Measurements from ENCODE around the gene PFN3.
A peak's percentile ranks its signal among the peaks of the same experiment; 100 is the strongest.
"Not testable (repeated sequence)": the region's sequence is repeated elsewhere in the genome, so short reads cannot be mapped to it uniquely, and the experiment has no call there.

Gene PFN3

DNA sequence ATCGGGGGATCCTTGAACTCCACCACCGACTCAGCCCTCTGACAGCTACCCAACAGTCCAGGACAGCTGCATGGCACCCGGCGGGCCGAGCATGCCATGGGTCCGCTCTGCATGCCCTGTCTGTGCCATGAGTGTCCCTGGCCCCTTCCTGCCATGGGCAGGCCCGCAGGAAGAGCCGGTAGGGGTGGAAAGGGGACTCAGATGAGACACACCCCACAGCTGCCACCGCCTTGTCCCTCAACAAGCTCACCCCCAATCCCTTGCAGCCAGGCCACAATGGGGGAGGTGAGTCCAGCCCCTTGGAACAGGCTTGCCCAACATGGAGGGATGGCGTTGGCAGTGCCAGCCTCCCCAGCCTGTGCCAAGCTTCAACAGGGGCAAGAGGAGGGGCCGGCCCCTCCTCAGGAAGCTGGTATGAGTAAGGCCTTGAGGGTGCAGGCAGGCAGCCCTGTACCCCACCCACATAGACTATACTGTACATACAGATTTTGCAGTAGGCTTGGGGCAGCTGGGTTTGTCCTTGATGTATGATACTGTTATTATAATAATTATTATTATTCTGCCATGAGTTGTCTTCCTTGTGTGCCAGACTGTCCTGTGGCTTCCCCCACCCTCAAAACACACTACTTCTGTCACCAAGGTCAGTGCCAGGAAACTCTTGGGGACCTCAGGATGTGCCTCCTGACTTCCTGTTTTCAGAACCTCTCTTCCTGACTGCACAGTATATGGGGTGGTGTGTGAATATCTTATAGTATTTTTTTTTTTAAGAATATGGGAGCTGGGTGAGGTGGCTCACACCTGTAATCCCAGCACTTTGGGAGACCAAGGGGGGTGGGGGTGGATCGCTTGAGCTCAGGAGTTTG lies 28.2 kb downstream of the PFN3 start:
- DNase-seq, result no peak

DNA sequence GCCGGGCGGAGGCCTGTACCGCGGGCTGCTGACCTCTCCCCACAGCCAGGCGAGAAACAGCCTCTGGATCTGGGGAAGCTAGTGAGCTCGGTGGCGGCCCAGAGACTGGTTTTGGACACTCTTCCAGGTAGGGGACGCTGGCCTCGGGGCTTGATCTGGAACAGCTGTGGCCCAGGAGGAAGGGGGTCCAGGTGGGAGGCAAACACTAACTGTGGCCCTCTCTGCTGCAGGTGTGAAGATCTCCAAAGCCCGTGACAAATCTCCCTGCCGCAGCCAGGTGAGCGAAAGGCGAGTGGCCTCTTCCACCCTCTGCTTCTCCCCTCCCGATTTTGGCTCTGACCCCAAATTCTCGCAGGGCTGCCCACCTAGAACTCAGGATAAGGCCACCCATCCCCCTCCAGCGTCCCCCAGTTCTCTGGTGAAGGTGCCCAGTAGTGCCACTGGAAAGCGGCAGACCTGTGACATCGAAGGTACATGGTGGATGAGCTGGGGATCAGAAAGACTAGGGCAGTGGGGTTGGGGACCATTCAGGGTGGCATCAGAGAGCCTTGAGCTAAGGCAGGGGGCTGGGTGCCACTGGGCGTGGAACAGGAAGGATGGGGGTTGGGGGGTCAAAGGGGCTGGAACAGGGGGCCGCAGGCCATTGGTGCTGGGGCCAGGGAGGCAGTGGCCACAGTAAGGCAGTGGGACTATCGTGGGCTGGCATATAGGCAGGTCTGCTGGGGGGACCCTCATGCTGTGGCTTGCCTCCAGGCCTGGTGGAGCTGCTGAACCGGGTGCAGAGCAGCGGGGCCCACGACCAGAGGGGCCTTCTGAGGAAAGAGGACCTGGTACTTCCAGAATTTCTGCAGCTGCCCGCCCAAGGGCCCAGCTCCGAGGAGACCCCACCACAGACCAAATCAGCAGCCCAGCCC lies 29.1 kb downstream of the PFN3 start:
- no peak for DNase-seq

DNA sequence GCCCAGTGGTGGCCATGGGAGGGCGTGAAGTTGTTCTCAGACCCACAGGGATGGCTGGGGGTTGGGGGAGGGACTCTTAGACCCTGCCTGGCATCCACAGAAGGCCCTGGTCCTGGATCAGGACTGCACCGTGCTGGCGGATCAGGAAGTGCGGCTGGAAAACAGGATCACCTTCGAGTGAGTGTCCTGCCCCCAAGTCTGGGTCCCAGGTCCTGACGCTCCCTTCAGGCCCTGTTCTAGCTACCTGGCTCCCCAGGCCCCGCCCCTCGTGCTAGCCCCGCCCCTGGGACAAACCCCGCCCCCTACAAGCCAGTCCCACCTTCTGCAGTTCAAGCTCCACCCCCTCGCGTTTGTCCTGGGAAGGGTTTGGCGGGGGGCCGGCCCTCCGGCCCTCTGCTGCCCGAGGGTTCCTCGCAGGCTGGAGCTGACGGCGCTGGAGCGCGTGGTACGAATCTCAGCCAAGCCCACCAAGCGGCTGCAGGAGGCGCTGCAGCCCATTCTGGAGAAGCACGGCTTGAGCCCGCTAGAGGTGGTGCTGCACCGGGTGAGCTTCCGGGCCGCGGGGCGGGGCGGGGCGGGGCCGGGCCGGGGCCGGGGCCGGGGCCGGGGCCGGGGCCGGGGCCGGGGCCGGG lies 29.9 kb downstream of the PFN3 start:
- DNase-seq, result no peak

DNA sequence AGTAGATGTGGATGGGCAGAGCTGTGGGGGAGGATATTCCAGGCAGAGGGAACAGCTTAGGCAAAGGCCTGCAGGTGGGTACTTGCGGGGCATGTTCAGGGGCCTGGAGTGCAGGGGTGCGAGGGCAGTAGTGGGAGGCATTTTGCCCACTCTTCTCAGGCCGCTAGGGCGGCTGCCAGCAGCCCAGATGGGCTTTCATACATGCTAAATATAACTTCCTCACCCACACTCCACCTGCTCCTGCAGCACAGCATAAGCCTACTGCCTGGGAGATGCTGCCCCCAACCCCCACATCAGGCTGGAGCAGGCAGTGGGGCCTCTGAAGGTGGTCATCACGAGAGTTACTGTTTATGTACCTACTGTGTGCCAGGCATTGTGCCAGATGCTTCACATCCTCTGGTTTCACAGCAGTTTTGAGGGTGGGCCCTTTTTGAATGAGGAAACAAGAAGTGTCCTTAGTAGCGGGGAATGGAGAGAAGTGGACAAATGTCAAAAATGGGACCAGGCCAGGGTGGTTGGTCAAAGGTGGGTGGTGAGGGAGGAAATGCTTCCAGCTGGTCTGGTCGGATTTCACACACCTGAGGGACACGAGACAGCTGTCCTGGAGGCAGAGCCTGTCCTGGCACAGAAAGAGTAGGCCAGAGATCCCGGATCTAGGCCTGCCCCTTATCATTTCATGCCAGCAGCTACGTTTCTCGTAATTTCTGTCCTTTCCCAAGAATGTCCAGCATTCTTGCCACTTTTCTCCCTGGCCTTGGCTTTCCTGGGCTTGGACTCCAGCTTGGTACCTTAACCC lies 30.6 kb downstream of the PFN3 start:
- DNase-seq, result no peak

DNA sequence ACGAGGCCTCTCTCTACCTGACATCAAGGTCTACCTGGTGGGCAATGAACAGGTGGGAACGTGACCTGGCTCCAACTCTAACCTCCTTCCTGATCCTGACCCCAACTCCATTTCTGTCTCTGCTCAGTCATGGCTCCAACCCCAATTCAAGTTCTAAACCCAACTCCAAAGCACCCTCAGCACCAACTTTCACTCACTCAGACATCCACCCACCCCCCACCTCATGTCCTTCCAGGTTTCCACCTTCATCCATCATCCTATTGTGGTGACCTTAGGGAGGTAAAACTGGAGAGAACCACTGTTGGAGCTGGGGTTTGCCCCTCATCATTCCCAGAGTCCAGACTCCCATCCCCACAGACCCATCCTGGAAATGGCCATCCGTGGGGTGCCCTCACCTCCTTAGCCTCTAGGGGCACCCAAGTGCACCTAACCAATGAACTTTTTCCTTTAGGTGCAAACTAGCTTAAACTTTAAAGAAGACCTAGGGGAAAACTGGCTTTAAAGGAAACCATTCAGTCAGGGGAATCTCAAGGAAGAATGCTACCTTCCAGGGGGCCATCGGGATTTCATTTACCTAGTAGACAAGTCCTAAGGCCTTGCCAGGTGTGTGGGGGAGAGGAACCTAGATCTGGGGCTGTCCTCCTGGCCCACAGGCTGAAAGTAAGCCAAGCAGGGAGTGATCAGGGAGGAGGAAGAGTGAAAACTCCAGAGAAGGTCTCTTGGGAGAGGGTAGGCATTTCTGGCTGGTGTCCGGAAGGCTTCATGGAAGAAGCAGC lies 31.4 kb downstream of the PFN3 start:
- no peak for DNase-seq

DNA sequence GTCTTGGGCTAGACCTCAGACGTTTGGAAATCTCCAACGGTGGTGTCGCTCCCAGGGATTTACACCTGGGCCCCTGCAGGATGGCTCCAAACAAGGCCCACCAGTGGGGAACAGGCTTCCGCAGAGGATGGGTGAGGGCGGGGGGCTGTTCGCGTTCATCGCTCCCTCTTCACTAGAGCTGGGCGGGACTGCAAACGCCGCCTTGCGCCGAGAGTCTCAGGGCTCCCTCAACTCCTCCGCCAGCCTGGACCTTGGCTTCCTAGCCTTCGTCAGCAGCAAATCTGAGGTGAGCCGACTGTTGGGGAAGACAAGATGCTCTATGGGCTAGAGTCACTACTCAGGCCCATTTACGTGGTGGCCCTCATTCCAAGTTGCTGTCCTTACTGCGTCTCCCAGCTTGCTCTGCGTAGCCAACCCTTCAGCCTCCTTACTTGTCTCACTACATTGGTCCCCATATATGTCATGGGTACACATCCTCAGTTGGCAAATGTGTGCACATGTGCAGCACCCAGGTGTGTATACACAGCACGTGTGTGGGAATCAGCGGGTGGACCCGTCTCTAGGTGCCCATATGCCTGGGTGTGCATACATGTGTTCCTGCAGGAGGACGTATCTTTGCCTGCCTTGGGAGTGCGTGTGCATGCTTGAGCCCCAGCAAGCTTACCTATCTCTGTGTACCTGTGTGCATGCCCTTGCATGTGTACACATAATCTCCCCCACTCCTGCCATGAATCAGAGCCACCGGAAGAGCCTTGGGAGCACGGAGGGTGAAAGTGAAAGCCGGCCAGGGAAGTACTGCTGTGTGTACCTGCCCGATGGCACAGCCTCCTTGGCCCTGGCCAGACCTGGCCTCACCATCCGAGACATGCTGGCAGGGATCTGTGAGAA lies 32.2 kb downstream of the PFN3 start:
- no peak for DNase-seq

DNA sequence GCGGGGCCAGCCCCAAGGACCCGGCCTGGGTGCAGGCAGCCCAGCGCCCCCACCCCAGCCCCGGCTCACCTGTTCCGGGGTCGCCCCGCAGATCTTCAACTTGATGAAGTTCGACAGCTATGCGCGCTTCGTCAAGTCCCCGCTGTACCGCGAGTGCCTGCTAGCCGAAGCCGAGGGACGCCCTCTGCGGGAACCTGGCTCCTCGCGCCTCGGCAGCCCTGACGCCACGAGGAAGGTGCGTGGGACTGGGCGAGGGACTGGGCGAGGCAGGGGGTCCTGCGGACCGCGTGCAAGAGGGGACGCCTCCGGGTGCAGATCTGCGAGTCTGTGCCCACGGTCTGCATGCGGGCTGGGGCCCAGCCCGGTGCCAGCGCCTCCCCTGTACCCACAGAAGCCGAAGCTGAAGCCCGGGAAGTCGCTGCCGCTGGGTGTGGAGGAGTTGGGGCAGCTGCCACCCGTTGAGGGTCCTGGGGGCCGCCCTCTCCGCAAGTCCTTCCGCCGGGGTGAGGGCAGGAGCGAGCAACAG lies 33.1 kb downstream of the PFN3 start:
- no peak for DNase-seq

DNA sequence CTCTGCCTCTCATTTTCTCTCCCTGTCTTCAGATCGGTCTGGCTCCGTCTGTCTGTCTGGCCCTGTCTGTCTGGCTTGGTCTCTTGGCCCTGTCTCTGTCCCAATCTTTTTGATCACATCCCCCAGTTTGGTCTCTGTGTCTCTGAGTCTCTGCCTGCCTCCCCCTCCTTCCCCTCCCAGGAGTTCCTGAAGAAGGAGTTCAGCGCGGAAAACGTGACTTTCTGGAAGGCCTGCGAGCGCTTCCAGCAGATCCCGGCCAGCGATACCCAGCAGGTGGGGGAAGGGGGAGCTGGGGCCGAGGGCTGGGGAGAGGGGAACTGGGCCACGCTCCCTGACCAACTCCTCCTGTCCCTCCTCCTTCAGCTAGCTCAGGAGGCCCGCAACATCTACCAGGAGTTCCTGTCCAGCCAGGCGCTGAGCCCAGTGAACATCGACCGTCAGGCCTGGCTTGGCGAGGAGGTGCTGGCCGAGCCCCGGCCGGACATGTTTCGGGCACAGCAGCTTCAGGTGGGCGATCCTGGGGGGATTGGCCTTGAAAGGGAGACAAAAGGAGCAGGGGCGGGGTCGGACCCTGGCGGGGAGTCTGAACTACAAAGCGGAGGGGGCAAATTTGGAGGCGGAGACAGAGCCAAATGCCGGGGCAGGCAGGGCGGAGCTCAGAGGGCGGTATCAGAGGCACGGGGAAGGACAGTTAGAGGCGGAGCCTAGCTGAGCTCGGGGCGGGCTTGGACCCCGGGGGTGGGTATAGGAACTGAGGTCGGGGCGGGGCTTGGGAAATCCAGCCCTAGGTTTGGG lies 33.7 kb downstream of the PFN3 start:
- no peak for DNase-seq

DNA sequence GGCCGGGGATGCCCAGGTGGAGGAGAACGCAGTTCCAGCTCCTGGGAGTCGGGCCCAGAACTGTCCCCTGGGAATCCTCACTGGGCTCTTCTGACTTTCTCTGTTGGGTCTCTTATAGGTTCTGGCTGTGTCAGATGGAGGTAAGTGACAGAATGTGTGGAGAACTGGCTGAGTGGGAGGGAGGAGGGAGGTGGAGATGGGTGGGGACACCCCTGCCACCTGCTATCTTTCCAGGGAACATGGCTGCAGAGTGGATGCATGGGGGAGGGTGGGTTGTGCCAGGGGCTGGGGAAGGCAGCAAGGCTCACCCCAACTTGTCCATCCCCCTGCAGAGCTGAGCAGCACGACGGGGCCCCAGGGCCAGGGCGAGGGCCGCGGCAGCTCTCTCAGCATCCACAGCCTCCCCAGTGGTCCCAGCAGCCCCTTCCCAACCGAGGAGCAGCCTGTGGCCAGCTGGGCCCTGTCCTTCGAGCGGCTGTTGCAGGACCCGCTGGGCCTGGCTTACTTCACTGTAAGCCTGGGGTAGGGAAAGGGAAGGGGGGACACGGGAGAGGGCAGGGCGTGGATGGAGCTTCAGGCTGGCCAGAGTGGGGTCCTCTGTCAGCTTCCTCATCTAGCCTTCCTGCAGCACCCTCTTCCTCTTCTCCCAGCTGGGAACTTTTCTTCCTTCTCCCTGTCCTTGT lies 34.5 kb downstream of the PFN3 start:
- DNase-seq, result no peak

DNA sequence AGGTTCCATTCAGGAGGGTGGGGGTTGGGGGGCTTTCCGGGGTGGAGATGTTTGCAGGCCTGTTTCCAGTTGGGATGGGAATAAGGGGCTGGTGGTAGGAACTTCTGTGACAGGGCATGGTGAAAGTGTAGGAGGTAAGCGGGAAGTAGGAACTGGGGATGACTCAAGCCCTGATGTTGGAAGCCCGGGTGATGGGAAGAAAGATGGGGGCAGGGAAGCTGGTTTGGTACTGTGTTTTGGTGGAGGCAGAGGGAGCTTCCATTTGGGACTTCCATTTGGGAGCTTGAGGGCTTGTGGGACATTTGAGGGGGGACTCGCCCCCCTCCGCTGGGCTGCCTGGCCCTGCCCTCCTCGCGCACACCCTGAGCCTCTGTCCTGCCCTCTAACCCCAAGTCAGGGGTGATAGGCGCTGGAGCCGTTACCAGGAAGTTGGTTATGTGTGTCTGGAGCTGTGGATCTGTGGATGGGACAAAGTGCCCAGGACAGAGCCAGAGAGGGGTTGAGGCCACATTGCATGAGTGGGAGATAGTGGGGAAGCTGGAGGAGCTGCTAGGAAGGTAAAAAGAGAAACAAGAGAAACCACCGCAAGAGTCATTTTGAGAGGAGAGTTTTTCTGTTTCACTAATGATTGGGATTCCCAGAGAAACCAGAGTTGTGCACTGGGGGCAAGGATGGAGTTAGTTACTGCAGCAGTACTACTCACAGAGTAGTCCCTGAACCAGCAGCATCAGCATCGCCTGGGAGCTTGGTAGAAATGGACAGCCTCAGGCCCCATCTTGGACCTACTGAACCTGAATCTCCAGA lies 36.1 kb downstream of the PFN3 start:
- no peak for DNase-seq

DNA sequence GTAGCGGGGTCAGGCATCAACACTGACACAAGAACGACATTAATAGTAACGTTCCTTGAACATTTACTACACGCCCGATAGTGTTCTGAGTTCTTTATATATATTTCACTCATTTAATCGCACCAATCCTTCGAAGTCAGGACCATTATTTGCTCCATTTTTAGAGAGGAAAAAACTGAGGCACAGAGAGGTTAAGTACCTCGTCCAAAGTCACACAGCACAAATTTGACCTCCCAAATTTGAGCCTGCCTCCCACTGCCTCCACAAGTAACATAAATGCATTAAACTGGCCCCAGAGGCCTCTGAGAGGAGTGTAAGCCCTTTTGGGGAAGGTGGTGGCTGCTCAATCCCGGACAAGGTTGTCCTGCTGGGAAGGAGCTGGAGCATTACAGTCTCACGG lies 36.9 kb downstream of the PFN3 start:
- no peak for DNase-seq

DNA sequence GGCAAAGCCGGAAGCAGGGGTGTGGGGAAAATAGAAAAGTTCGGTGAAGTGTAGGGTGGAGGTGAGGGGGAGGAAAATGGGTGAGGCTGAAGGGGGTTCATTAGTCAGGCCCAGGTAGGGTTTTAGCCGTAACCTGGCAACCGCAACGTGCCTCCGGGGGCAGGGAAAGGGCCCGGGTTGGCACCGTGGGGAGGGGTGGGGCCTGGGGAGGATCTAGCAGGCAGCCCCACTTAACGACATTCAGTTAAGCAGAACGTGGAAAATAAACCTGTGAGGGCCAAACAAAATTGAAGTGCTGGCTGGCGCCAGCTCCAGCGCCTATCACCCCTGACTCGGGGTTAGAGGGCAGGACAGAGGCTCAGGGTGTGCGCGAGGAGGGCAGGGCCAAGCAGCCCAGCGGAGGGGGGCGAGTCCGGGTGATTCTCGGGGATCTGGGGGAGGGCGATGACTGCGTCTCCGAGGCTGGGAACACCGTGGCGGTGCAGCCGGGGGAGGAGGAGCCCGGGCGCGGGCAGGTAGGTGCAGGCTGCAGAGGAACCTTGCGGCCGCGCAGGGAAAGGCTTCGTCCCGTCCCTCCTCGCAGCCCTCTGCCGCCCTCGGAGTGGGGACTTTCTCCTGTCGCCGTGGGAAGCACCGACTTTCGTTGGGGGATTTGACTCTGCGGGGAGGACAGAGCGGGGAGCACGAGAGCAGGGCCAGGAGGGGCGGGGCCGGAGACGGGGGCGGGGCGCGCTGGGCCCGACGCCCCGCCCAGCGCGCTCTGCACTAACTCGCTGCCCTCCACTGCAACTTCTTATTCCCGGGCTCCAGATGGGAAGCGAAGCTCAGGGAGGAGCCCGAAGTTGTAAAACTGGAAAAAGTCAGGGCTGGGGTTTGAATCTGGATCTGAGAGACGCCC lies 37.6 kb downstream of the PFN3 start:
- DNase-seq, result peak; percentile 45

DNA sequence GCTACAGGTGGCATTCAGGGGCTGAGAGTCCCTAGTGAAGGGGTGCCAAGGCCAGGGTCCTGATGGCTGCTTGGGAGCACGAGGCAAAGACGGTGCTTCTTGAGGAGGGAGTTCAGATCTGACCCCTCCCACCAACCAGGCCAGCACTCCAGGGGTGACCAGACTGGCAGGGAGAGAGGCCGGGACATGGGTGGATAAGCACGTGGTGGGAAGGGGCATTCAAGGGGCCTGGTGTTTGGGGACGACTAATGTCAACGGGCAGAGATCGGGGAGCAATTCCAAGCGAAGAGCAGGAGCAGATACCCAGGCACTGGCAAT lies 38.2 kb downstream of the PFN3 start:
- no peak for DNase-seq

DNA sequence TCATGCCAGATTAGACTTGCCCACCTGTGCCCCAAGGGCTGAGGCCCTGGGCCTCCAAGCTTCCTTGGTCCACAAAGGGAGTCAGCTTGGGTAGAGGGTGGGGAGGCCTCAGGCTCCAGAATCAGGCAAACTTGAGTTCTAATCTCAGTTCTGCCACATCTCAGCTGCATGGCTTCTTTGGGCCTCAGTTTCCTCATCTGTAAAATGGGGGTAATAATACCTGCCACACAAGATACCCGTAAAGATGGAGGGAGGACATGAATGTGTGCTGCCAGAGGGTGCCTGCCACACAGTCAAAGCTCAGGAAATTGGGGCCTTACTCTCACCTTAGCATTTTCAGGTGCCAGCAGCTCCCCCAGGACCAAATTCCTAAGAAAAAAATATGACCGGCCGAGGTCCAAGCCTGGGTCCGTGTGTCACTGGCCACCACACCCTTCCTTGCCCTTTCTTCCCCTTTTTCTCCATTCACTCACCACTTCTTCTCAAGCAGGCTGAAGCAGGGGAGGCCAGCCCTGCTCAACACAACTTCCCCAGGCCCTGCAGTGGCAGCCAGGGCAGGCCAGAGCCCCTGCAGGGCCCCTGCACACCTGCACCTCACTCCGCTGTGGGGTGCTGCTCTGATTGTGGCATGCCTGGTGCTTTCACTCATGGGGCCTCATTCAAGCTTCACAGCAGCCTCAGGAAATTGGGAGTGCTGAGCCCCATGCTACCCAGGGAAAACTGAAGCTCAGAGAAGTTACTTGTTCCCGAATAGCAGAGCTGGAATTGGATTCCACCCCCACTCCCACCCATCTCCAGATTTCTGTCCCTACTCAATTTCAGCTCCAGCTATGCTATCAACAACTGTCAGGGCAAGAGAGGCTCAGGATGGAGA lies 38.8 kb downstream of the PFN3 start:
- no peak for DNase-seq

DNA sequence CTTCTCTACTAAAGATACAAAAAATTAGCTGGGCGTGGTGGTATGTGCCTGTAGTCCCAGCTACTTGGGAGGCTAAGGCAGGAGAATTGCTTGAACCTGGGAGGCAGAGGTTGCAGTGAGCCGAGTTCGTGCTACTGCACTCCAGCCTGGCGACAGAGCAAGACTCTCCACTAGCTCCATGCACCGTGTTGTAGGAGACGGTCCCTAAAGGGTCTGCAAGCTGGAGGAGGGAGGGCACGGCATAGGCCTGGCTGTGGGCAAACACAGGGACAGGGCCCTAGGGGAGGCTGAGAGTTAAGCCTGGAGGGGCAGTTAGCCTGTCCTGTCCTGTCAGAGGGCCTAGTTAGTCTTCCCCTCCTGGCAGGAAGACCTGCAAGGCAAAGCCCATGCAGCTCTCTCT lies 39.7 kb downstream of the PFN3 start:
- DNase-seq, result not testable (repeated sequence)

DNA sequence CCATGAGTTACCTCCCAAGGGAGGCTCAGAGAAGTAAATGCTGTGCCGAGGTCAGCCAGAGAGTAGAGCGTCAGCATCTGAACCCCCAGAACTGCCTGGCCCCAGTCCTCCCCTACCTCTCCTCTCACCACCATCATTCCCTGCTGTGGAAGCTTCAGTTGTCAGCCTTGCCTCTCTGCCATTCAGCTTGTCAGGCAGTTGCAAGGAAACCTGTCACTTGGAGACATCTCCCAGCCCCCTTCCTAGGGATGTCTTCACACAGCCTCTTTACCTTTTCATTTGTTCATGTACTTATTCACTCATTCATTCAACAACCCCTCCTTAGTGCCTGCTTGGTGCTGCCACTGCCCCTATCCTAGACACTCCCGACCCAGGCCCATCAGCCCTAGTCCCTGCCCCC lies 40.6 kb downstream of the PFN3 start:
- no peak for DNase-seq
